ENCODE measurements around the gene MXRA7.

The MXRA7 gene

GRCh38 chr17:76658242-76658662, 52.5 kb downstream of the MXRA7 start:
- Mint-ChIP-seq H3K4me3 (no peak overlapping the region), H3K27ac (no peak overlapping the region), H3K27me3 (ENCODE audit: low read depth) (no peaks in the 10 kb centered on the region), H3K4me1 (peaks cover 8% of the 10 kb centered on the region), H3K9me3 (no peaks in the 10 kb centered on the region), H3K36me3 (ENCODE audit: low read depth) (no peaks in the 10 kb centered on the region)
- no peak for TF ChIP-seq CTCF (IDR thresholded peaks at IDR 0.05; ENCODE audit: unreplicated experiment in 3 of 3)

- Mint-ChIP-seq H3K27me3 (ENCODE audit: low read depth) (no peaks in the 10 kb centered on the region), H3K27ac (no peak overlapping the region), H3K36me3 (ENCODE audit: low read depth) (no peaks in the 10 kb centered on the region), H3K4me1 (peaks cover 8% of the 10 kb centered on the region), H3K4me3 (no peak overlapping the region), H3K9me3 (no peaks in the 10 kb centered on the region)
- no peak for TF ChIP-seq CTCF (IDR thresholded peaks at IDR 0.05; ENCODE audit: unreplicated experiment in 3 of 3)
These were observed 53.1 kb downstream of the MXRA7 start for GRCh38 chr17:76657505-76658241.

DNA sequence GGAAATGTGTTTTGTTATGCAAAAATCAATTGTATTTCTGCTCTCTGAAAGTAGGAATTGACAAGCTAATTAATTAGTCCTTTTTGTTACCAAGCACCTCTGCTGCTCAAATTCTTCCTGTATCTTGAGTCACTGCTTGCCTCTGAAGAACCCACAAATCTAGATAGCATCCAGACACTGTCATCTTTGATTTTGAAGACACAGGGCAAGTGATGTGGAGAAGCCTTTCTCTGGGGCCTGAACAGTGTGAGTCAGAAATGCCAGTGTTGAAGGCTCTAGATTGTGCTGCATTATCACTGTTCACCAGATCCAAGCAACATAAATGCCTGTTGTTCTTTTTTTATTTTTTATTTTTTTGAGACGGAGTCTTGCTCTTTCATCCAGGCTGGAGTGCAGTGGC, 56.4 kb downstream of the MXRA7 start:
- H3K9me3 Mint-ChIP-seq, result peaks cover 9% of the 10 kb centered on the region
- H3K27me3 Mint-ChIP-seq (ENCODE audit: low read depth), result peaks cover 4% of the 10 kb centered on the region
- no peak for TF ChIP-seq CTCF (IDR thresholded peaks at IDR 0.05; ENCODE audit: unreplicated experiment in 3 of 3)
- H3K27ac Mint-ChIP-seq, result no peak overlapping the region
- H3K4me3 Mint-ChIP-seq, result no peak overlapping the region
- peaks cover 1% of the 10 kb centered on the region for H3K4me1 Mint-ChIP-seq
- H3K36me3 Mint-ChIP-seq (ENCODE audit: low read depth), result peaks cover 4% of the 10 kb centered on the region

DNA sequence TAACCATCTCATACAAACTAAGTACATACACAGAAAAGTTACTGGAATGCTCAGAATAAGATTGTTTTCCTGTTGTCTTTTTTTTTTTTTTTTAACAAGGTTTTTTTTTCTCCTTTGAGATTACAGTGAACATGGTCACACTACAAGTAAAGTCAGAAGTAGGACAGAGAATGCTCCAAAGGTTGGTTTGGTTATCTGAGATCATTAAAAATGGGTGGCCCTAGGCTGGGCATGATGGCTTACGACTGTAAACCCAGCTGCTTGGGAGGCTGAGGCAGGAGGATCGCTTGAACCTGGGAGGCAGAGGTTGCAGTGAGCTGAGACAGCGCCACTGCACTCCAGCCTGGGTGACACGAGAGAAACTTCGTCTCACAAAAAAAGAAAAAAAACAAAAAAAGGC, 60.3 kb downstream of the MXRA7 start:
- Mint-ChIP-seq H3K4me1 (no peaks in the 10 kb centered on the region), H3K4me3 (no peak overlapping the region), H3K9me3 (peaks cover 15% of the 10 kb centered on the region), H3K36me3 (ENCODE audit: low read depth) (peaks cover 4% of the 10 kb centered on the region), H3K27ac (no peak overlapping the region), H3K27me3 (ENCODE audit: low read depth) (peaks cover 4% of the 10 kb centered on the region)
- TF ChIP-seq CTCF (IDR thresholded peaks at IDR 0.05; ENCODE audit: unreplicated experiment in 3 of 3), result no peak

GRCh38 chr17:76646712-76647111, 64.1 kb downstream of the MXRA7 start:
- no peaks in the 10 kb centered on the region for H3K4me1 Mint-ChIP-seq
- no peak overlapping the region for H3K4me3 Mint-ChIP-seq
- no peaks in the 10 kb centered on the region for H3K36me3 Mint-ChIP-seq (ENCODE audit: low read depth)
- peak overlapping the region in 1 of 3 experiments; percentile 54 for H3K27ac Mint-ChIP-seq
- TF ChIP-seq CTCF (IDR thresholded peaks at IDR 0.05; ENCODE audit: unreplicated experiment in 3 of 3), result no peak
- H3K9me3 Mint-ChIP-seq, result peaks cover 8% of the 10 kb centered on the region
- no peaks in the 10 kb centered on the region for H3K27me3 Mint-ChIP-seq (ENCODE audit: low read depth)

DNA sequence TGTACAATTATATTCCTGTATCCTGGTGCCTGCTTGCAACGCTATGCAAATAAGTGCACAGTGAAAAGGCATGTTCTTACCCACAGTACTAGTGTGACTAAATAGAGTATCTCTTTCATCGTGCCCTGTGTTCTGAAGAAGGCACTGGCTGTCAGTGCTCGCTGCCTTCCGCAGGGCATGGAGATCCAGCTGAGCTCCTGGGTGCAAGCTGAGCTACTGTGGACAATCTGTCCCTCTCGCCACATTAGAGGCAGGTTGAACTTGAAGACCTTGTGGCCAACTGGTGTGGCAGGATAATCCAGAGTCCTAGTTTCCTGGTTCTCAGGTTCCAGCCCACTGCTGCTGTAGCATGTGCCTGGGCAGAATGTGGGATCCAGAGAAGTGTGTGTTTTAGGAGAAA, 65.3 kb downstream of the MXRA7 start:
- H3K9me3 Mint-ChIP-seq, result peaks cover 5% of the 10 kb centered on the region
- H3K27ac Mint-ChIP-seq, result peak overlapping the region; percentile 61 to 82 (median 68)
- H3K4me1 Mint-ChIP-seq, result peaks cover 9% of the 10 kb centered on the region
- no peak for TF ChIP-seq CTCF (IDR thresholded peaks at IDR 0.05; ENCODE audit: unreplicated experiment in 3 of 3)
- H3K36me3 Mint-ChIP-seq (ENCODE audit: low read depth), result no peaks in the 10 kb centered on the region
- no peak overlapping the region for H3K4me3 Mint-ChIP-seq
- no peaks in the 10 kb centered on the region for H3K27me3 Mint-ChIP-seq (ENCODE audit: low read depth)

Data from nephron (organoid).